GM23248 (cell line): ENCODE data around the gene MAP3K14. TPM values are rescaled to one million over a fixed set of nuclear protein-coding genes. Genes with fewer than 3 reads are reported as not detected.

Experiments used
- DNase-seq: peaks from one replicate; pipeline ENCODE4 v3.0.0-alpha.2; 2015
- H2AFZ ChIP-seq: fragments of 200-600 bp; sonication (generic); 2 replicates; pipeline ENCODE4 v1.6.1; 2016; ENCODE audit warnings: antibody characterized with exemption
- H3F3A ChIP-seq: fragments of 200-600 bp; sonication (generic); 2 replicates; pipeline ENCODE4 v1.6.1; 2016; ENCODE audit warnings: mild to moderate bottlenecking, antibody characterized with exemption, mixed run types; ENCODE audit not compliant: insufficient read depth
- H3K27ac ChIP-seq: fragments of 200-600 bp; sonication (generic); 2 replicates; pipeline ENCODE4 v1.5.1; 2016; ENCODE audit warnings: mild to moderate bottlenecking
- H3K27me3 ChIP-seq: fragments of 200-600 bp; sonication (generic); replicated peaks from 2 replicates; pipeline ENCODE4 v1.6.1; 2016; ENCODE audit warnings: mild to moderate bottlenecking; ENCODE audit not compliant: insufficient read depth
- H3K36me3 ChIP-seq: fragments of 200-600 bp; sonication (generic); 2 replicates; pipeline ENCODE4 v1.6.1; 2016; ENCODE audit warnings: low read depth, mild to moderate bottlenecking
- H3K4me1 ChIP-seq: fragments of 200-600 bp; sonication (generic); 2 replicates; pipeline ENCODE4 v1.6.1; 2016; ENCODE audit warnings: mild to moderate bottlenecking; ENCODE audit not compliant: insufficient read depth
- H3K4me2 ChIP-seq: fragments of 200-600 bp; sonication (generic); one replicate; pipeline ENCODE4 v1.6.1; 2016; ENCODE audit warnings: mild to moderate bottlenecking; ENCODE audit not compliant: unreplicated experiment
- H3K4me3 ChIP-seq: fragments of 200-600 bp; sonication (generic); 2 replicates; pipeline ENCODE4 v1.5.1; 2016; ENCODE audit warnings: mild to moderate bottlenecking
- H3K79me2 ChIP-seq: fragments of 200-600 bp; sonication (generic); 2 replicates; pipeline ENCODE4 v1.6.1; 2016; ENCODE audit warnings: mild to moderate bottlenecking; ENCODE audit not compliant: insufficient read depth
- H3K9ac ChIP-seq: fragments of 200-600 bp; sonication (generic); 2 replicates; pipeline ENCODE4 v1.6.1; 2016; ENCODE audit warnings: mild to moderate bottlenecking
- H3K9me2 ChIP-seq: fragments of 200-600 bp; sonication (generic); 2 replicates; pipeline ENCODE4 v1.6.1; 2016; ENCODE audit warnings: mixed run types, mild to moderate bottlenecking, moderate library complexity; ENCODE audit not compliant: insufficient read depth
- H3K9me3 ChIP-seq: fragments of 200-600 bp; sonication (generic); one replicate; pipeline ENCODE4 v1.6.1; 2017; ENCODE audit warnings: low read depth
- H4K20me1 ChIP-seq: fragments of 200-600 bp; sonication (generic); 2 replicates; pipeline ENCODE4 v1.6.0; 2016; ENCODE audit not compliant: insufficient read depth
- EZH2 ChIP-seq: fragments of 200-600 bp; sonication (generic); IDR thresholded peaks from 2 replicates; pipeline ENCODE4 v1.6.1; 2018; ENCODE audit warnings: antibody characterized with exemption, mild to moderate bottlenecking; ENCODE audit not compliant: insufficient read depth, poor library complexity, severe bottlenecking
- EZH2phosphoT487 ChIP-seq: fragments of 200-600 bp; sonication (generic); IDR thresholded peaks from 2 replicates; pipeline ENCODE4 v1.6.1; 2018; ENCODE audit warnings: antibody characterized with exemption, moderate library complexity, mild to moderate bottlenecking, low read depth; ENCODE audit not compliant: insufficient read depth
- WGBS, 2 experiments: methylation state at CpG; one replicate each; pipeline ENCODE4 v1.1.6; 2015 to 2017; ENCODE audit warnings: low lambda C conversion rate in 2 of 2, low coverage in 1 of 2; ENCODE audit errors: missing lambda C conversion rate in 2 of 2; 5-methylcytosine and 5-hydroxymethylcytosine counted together
- in situ Hi-C: fragments of 300-500 bp; cut with MboI; formaldehyde crosslinking; loops from 2 replicates; pipeline ENCODE4 v1.15.0; 2020
- polyA plus RNA-seq: library from polyadenylated mRNA; unstranded; fragments of >200 nt; fragmentation: Nextera tagmentation; extraction: Ambion mirVana; gene quantifications from 2 replicates; pipeline ENCODE4 v1.2.1, GENCODE V29; 2016
- total RNA-seq: library from RNA; depleted of rRNA; stranded (reverse); fragments of >200 nt; shearing (Covaris generic); gene quantifications from 2 replicates; pipeline ENCODE4 v1.2.3, GENCODE V29; 2014

MAP3K14 gene
- total and polyA plus RNA-seq, 2 experiments from 2014 or later, result 3.4 to 4.2 TPM

- TF ChIP-seq EZH2phosphoT487 (no peak), EZH2 (no peak)
- Histone ChIP-seq H3K79me2 (peaks cover 22% of the 10 kb centered on the region), H3K9ac (peak overlapping the region; percentile 47), H3K27me3 (no peaks in the 10 kb centered on the region), H3K4me2 (peak overlapping the region; percentile 67), H3K9me3 (no peaks in the 10 kb centered on the region), H3K9me2 (no peaks in the 10 kb centered on the region), H3K27ac (peak overlapping the region; percentile 95), H3K4me3 (no peak overlapping the region), H3F3A (peaks cover 53% of the 10 kb centered on the region), H3K36me3 (no peaks in the 10 kb centered on the region), H3K4me1 (peaks cover 62% of the 10 kb centered on the region), H2AFZ (0 out of 2 replicates have a peak overlapping the region, but pooled peaks have one; percentile 22), H4K20me1 (no peaks in the 10 kb centered on the region)
- DNase-seq, result peak; percentile 88
- WGBS, 2 experiments, result 65 to 67% methylated on average over 5 of the region's 5 CpGs
- in situ Hi-C loops, result no loop called here
Observed at GRCh38 chr17:45319239-45319703, 2.5 kb upstream of the MAP3K14 start.

GRCh38 chr17:45318561-45319230, 1.9 kb upstream of the MAP3K14 start:
- peaks cover 67% of the 10 kb centered on the region for H3K4me1 ChIP-seq
- no peaks in the 10 kb centered on the region for H4K20me1 ChIP-seq
- in situ Hi-C loops, result no loop called here
- no peaks in the 10 kb centered on the region for H3K9me2 ChIP-seq
- H3K9ac ChIP-seq, result peak overlapping the region; percentile 47
- H3K27me3 ChIP-seq, result no peaks in the 10 kb centered on the region
- no peaks in the 10 kb centered on the region for H3K36me3 ChIP-seq
- H3K4me3 ChIP-seq, result no peak overlapping the region
- peak overlapping the region; percentile 67 for H3K4me2 ChIP-seq
- 82 to 85% methylated on average over 7 of the region's 7 CpGs for WGBS, 2 experiments
- H3K9me3 ChIP-seq, result no peaks in the 10 kb centered on the region
- TF ChIP-seq EZH2phosphoT487 (no peak), EZH2 (no peak)
- H3K79me2 ChIP-seq, result peaks cover 28% of the 10 kb centered on the region
- no peak for DNase-seq
- H3F3A ChIP-seq, result peaks cover 58% of the 10 kb centered on the region
- H2AFZ ChIP-seq, result 0 out of 2 replicates have a peak overlapping the region, but pooled peaks have one; percentile 22
- H3K27ac ChIP-seq, result peak overlapping the region; percentile 95

GRCh38 chr17:45317111-45317928, 500 bp upstream of the MAP3K14 start:
- Histone ChIP-seq H3K36me3 (no peaks in the 10 kb centered on the region), H3K79me2 (peaks cover 42% of the 10 kb centered on the region), H3K4me3 (peak overlapping the region; percentile 94), H3K27me3 (no peaks in the 10 kb centered on the region), H3F3A (peaks cover 71% of the 10 kb centered on the region), H3K4me2 (peak overlapping the region; percentile 89), H3K9ac (peak overlapping the region; percentile 86), H4K20me1 (no peaks in the 10 kb centered on the region), H3K27ac (peak overlapping the region; percentile 79), H3K9me2 (no peaks in the 10 kb centered on the region), H3K9me3 (no peaks in the 10 kb centered on the region), H3K4me1 (peaks cover 81% of the 10 kb centered on the region), H2AFZ (peak overlapping the region; percentile 73)
- peak; percentile 100 for DNase-seq
- no peak for TF ChIP-seq EZH2phosphoT487
- no peak for TF ChIP-seq EZH2
- 2 to 3% methylated on average over 47 to 50 of the region's 54 CpGs for WGBS, 2 experiments
- in situ Hi-C loops, result no loop called here

GRCh38 chr17:45315648-45316433, 979 bp downstream of the MAP3K14 start:
- Histone ChIP-seq H3K79me2 (peaks cover 56% of the 10 kb centered on the region), H3K4me1 (peaks cover 83% of the 10 kb centered on the region), H4K20me1 (no peaks in the 10 kb centered on the region), H3K9me2 (no peaks in the 10 kb centered on the region), H3K36me3 (no peaks in the 10 kb centered on the region), H3F3A (peaks cover 63% of the 10 kb centered on the region), H2AFZ (peak overlapping the region; percentile 20; the same call in 1 of the 2 replicates), H3K4me2 (peak overlapping the region; percentile 98), H3K4me3 (peak overlapping the region; percentile 94), H3K9ac (peak overlapping the region; percentile 86), H3K27ac (peak overlapping the region; percentile 74), H3K9me3 (no peaks in the 10 kb centered on the region), H3K27me3 (no peaks in the 10 kb centered on the region)
- TF ChIP-seq EZH2, result no peak
- no peak for TF ChIP-seq EZH2phosphoT487
- no peak for DNase-seq
- 6 to 9% methylated on average over 13 of the region's 13 CpGs for WGBS, 2 experiments
- in situ Hi-C loops, result no loop called here
